ENCODE results near the gene CTSC.

CTSC gene

GRCh38 chr11:88359541-88359940, 22.0 kb upstream of the CTSC start:
- TF ChIP-seq GATA3 (IDR thresholded peaks at IDR 0.05; ENCODE audit: low read depth, low read length), result no peak
- TF ChIP-seq GATA2 (IDR thresholded peaks at IDR 0.05; ENCODE audit: low read depth, low read length), result no peak

GRCh38 chr11:88359114-88359513, 21.6 kb upstream of the CTSC start:
- TF ChIP-seq GATA3 (IDR thresholded peaks at IDR 0.05; ENCODE audit: low read depth, low read length), result no peak
- no peak for TF ChIP-seq GATA2 (IDR thresholded peaks at IDR 0.05; ENCODE audit: low read depth, low read length)

- no peak for TF ChIP-seq GATA3 (IDR thresholded peaks at IDR 0.05; ENCODE audit: low read depth, low read length)
- no peak for TF ChIP-seq GATA2 (IDR thresholded peaks at IDR 0.05; ENCODE audit: low read depth, low read length)
Measured at GRCh38 chr11:88358040-88358431, 20.5 kb upstream of the CTSC start.

GRCh38 chr11:88357323-88358039, 19.9 kb upstream of the CTSC start:
- TF ChIP-seq GATA2 (IDR thresholded peaks at IDR 0.05; ENCODE audit: low read depth, low read length), result no peak
- TF ChIP-seq GATA3 (IDR thresholded peaks at IDR 0.05; ENCODE audit: low read depth, low read length), result no peak

- TF ChIP-seq GATA3 (IDR thresholded peaks at IDR 0.05; ENCODE audit: low read depth, low read length), result no peak
- no peak for TF ChIP-seq GATA2 (IDR thresholded peaks at IDR 0.05; ENCODE audit: low read depth, low read length)
Measured at GRCh38 chr11:88355887-88356286, 18.4 kb upstream of the CTSC start.

- TF ChIP-seq GATA3 (IDR thresholded peaks at IDR 0.05; ENCODE audit: low read depth, low read length), result no peak
- TF ChIP-seq GATA2 (IDR thresholded peaks at IDR 0.05; ENCODE audit: low read depth, low read length), result no peak
Measured at GRCh38 chr11:88354912-88355311, 17.4 kb upstream of the CTSC start.

- no peak for TF ChIP-seq GATA3 (IDR thresholded peaks at IDR 0.05; ENCODE audit: low read depth, low read length)
- TF ChIP-seq GATA2 (IDR thresholded peaks at IDR 0.05; ENCODE audit: low read depth, low read length), result no peak
Measured at GRCh38 chr11:88353835-88354496, 16.4 kb upstream of the CTSC start.

GRCh38 chr11:88353386-88353785, 15.8 kb upstream of the CTSC start:
- no peak for TF ChIP-seq GATA2 (IDR thresholded peaks at IDR 0.05; ENCODE audit: low read depth, low read length)
- TF ChIP-seq GATA3 (IDR thresholded peaks at IDR 0.05; ENCODE audit: low read depth, low read length), result no peak

GRCh38 chr11:88352139-88352538, 14.6 kb upstream of the CTSC start:
- TF ChIP-seq GATA3 (IDR thresholded peaks at IDR 0.05; ENCODE audit: low read depth, low read length), result no peak
- TF ChIP-seq GATA2 (IDR thresholded peaks at IDR 0.05; ENCODE audit: low read depth, low read length), result no peak

GRCh38 chr11:88348870-88349269, 11.3 kb upstream of the CTSC start:
- no peak for TF ChIP-seq GATA2 (IDR thresholded peaks at IDR 0.05; ENCODE audit: low read depth, low read length)
- no peak for TF ChIP-seq GATA3 (IDR thresholded peaks at IDR 0.05; ENCODE audit: low read depth, low read length)

- TF ChIP-seq GATA3 (IDR thresholded peaks at IDR 0.05; ENCODE audit: low read depth, low read length) (no peak), GATA2 (IDR thresholded peaks at IDR 0.05; ENCODE audit: low read depth, low read length) (no peak)
Measured at GRCh38 chr11:88345949-88346348, 8.4 kb upstream of the CTSC start.

- TF ChIP-seq GATA3 (IDR thresholded peaks at IDR 0.05; ENCODE audit: low read depth, low read length), result no peak
- no peak for TF ChIP-seq GATA2 (IDR thresholded peaks at IDR 0.05; ENCODE audit: low read depth, low read length)
Measured at GRCh38 chr11:88345408-88345807, 7.9 kb upstream of the CTSC start.

- no peak for TF ChIP-seq GATA2 (IDR thresholded peaks at IDR 0.05; ENCODE audit: low read depth, low read length)
- TF ChIP-seq GATA3 (IDR thresholded peaks at IDR 0.05; ENCODE audit: low read depth, low read length), result no peak
Measured at GRCh38 chr11:88344869-88345268, 7.3 kb upstream of the CTSC start.

- TF ChIP-seq GATA2 (IDR thresholded peaks at IDR 0.05; ENCODE audit: low read depth, low read length) (no peak), GATA3 (IDR thresholded peaks at IDR 0.05; ENCODE audit: low read depth, low read length) (no peak)
Measured at GRCh38 chr11:88341522-88342251, 4.2 kb upstream of the CTSC start.
